Type B pancreatic cell (in vitro differentiated cells): Measurements from ENCODE around the gene TTLL13. TPM values are rescaled to one million over a fixed set of nuclear protein-coding genes. Genes with fewer than 3 reads are reported as not detected.

Experiments
- DNase-seq: peaks from one replicate; pipeline ENCODE4 v3.0.0; 2021; ENCODE audit warnings: mixed read lengths; ENCODE audit not compliant: unreplicated experiment; ENCODE audit errors: extremely low spot score
- H3K27ac Mint-ChIP-seq: 2 replicates; pipeline ENCODE4 v1.8.0; 2021; ENCODE audit warnings: mild to moderate bottlenecking, mixed read lengths
- H3K27me3 Mint-ChIP-seq: 2 replicates; pipeline ENCODE4 v1.8.0; 2021; ENCODE audit warnings: mixed read lengths
- H3K36me3 Mint-ChIP-seq: 2 replicates; pipeline ENCODE4 v1.8.0; 2021; ENCODE audit warnings: mixed read lengths
- H3K4me1 Mint-ChIP-seq: one replicate; pipeline ENCODE4 v1.8.0; 2021; ENCODE audit warnings: mixed read lengths; ENCODE audit not compliant: unreplicated experiment
- H3K4me3 Mint-ChIP-seq: 2 replicates; pipeline ENCODE4 v1.8.0; 2021; ENCODE audit warnings: mild to moderate bottlenecking, mixed read lengths
- H3K9me3 Mint-ChIP-seq: 2 replicates; pipeline ENCODE4 v1.8.0; 2021; ENCODE audit warnings: mixed read lengths
- total RNA-seq: library from RNA; stranded (reverse); gene quantifications from 2 replicates; pipeline ENCODE4 v1.2.1, GENCODE V29; 2021; ENCODE audit warnings: low replicate concordance
- TF ChIP-seq, protein P1 (sequence below): fragments of 200-600 bp; sonication (generic); conservative IDR thresholded peaks from 2 replicates; pipeline ENCODE4 v1.5.0; 2021; ENCODE audit warnings: antibody characterized with exemption, mild to moderate bottlenecking

The TTLL13 gene
- total RNA-seq, 1 donor from 2014 or later, result 0.58 TPM

DNA sequence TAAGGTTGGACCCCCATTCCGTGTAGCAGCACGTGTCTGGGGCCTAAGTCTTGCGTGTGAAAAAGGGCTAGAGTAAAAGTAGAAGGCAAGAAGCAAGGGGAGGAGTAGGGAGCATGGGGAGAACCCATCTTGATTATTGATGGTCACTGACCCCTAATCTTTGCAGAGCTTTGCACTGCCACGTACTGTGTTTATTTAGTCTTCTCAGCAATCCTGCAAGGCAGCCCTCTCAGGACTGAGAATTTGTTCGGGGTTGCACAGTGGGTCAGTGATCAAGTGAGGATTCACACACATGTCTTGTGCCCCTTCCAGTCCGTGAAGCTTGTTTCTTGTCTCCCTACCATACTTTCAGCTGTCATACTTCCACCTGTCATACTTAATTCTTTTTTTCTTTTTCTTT lies 41.0 kb upstream of the TTLL13 start:
- TF ChIP-seq, protein P1, sequence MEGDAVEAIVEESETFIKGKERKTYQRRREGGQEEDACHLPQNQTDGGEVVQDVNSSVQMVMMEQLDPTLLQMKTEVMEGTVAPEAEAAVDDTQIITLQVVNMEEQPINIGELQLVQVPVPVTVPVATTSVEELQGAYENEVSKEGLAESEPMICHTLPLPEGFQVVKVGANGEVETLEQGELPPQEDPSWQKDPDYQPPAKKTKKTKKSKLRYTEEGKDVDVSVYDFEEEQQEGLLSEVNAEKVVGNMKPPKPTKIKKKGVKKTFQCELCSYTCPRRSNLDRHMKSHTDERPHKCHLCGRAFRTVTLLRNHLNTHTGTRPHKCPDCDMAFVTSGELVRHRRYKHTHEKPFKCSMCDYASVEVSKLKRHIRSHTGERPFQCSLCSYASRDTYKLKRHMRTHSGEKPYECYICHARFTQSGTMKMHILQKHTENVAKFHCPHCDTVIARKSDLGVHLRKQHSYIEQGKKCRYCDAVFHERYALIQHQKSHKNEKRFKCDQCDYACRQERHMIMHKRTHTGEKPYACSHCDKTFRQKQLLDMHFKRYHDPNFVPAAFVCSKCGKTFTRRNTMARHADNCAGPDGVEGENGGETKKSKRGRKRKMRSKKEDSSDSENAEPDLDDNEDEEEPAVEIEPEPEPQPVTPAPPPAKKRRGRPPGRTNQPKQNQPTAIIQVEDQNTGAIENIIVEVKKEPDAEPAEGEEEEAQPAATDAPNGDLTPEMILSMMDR, result no peak
- Mint-ChIP-seq H3K36me3 (no peaks in the 10 kb centered on the region), H3K27me3 (no peaks in the 10 kb centered on the region)

DNA sequence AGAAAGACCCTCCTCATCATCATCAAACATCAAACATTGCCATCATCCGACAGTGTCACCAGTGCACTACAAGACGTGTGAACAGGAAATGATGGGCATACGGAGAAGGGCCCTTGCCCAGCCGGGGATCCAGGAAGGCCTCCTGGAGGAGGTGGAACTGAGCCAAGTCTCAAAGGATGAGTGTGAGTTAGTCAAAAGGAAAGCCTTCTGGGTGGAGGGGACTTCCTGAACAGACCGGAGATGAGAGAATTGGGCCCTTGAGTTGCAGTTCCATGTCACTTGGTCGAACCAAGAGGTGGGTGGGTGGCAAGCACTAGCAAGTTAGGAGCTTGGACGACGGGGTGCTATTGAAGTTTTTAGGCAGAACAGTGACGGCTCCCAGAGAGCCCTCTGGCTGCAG lies 39.8 kb upstream of the TTLL13 start:
- no peaks in the 10 kb centered on the region for H3K4me1 Mint-ChIP-seq
- TF ChIP-seq, protein P1, result no peak
- H3K9me3 Mint-ChIP-seq, result no peaks in the 10 kb centered on the region
- DNase-seq, result no peak
- H3K27ac Mint-ChIP-seq, result no peak overlapping the region
- H3K4me3 Mint-ChIP-seq, result no peak overlapping the region
- no peaks in the 10 kb centered on the region for H3K36me3 Mint-ChIP-seq
- no peaks in the 10 kb centered on the region for H3K27me3 Mint-ChIP-seq

More for the DNA sequence above, 41.0 kb upstream of the TTLL13 start:
- DNase-seq, result no peak
- Mint-ChIP-seq H3K4me1 (no peaks in the 10 kb centered on the region), H3K27ac (no peak overlapping the region), H3K9me3 (no peaks in the 10 kb centered on the region), H3K4me3 (no peak overlapping the region)

DNA sequence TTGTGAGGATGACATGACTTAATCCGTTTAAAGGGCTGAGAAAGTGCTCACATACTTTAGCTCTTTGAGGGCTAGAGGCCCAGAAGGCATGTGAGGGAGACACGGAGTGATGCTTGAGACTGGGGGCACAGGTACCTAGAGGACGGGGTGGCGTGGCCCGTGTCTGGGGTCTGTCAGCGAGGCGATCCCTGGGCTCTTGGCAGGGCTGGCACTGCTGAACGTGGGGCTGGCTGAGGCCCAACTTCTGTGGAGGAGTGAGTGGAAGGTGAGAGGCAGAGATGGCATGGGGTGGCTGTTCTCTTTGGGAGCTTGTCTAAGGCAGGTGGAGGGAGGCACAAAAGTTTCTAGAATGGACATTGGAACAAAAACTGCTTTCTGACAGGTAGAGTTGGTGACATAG lies 38.8 kb upstream of the TTLL13 start:
- Mint-ChIP-seq H3K4me1 (peaks cover 3% of the 10 kb centered on the region), H3K36me3 (no peaks in the 10 kb centered on the region), H3K27me3 (no peaks in the 10 kb centered on the region), H3K9me3 (no peaks in the 10 kb centered on the region), H3K27ac (peak overlapping the region; percentile 60), H3K4me3 (no peak overlapping the region)
- TF ChIP-seq, protein P1, result no peak
- no peak for DNase-seq

DNA sequence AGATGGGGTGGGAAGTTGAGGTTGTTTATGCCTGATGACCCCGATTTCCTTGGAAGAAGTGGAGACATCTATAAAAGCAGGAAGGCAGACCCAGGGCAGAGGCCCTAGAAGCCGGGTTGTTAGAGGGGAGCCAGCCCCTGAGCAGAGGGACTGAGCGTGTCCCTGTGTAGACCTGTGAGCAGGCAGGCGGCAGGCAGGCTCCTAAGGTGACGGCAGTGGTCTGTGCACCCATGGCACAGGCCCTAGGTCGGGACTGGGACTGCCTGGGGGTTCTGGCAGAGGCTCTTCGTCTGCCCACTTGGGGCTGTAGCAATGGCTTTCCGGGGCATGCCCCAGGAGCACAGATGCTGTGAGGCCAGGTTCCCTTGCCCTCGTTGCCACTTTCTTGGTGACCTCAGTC lies 38.3 kb upstream of the TTLL13 start:
- no peak for DNase-seq
- Mint-ChIP-seq H3K4me1 (peaks cover 3% of the 10 kb centered on the region), H3K36me3 (no peaks in the 10 kb centered on the region), H3K27ac (peak overlapping the region; percentile 60), H3K27me3 (no peaks in the 10 kb centered on the region), H3K9me3 (no peaks in the 10 kb centered on the region), H3K4me3 (no peak overlapping the region)
- TF ChIP-seq, protein P1, result no peak

DNA sequence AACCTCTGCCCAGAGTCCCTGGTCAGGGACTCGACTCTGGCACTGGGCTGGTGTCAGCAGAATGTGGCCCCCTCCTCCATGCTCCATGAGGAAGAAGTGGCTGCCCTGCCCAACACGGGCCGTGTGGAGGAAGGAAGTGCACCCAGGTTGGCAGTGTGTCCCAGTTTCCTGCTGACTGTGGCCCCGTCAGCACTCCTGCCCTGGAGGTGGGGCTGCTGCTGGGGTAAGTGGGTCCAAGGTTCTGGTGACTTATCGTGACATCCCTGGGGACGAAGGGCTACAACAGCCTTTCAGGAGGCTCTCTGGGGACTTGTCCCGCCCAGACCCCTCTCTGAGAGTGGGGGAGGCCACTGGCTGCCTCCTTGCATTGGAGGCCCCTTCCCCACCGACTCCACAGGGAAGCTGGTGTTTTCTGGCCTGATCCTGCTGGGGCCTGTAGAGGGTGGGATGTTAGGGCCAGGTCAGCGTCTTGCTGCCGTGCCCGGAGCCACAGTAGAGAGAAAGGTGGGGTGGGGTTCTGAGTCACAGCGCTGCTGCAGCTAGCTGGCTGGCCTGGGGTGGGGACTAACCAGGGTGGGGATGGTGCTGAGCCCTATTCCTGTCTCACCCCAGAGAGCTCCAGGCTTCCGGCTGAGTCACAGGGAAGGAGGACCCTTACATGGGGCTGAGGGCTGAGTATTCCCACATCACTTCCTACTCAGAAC lies 37.8 kb upstream of the TTLL13 start:
- no peak overlapping the region for H3K4me3 Mint-ChIP-seq
- peaks cover 3% of the 10 kb centered on the region for H3K4me1 Mint-ChIP-seq
- DNase-seq, result no peak
- peak overlapping the region; percentile 74 for H3K27ac Mint-ChIP-seq
- H3K9me3 Mint-ChIP-seq, result no peaks in the 10 kb centered on the region
- H3K36me3 Mint-ChIP-seq, result peaks cover 3% of the 10 kb centered on the region
- TF ChIP-seq, protein P1, result no peak
- H3K27me3 Mint-ChIP-seq, result no peaks in the 10 kb centered on the region
